Stimulated activated naive CD8-positive, alpha-beta T cell treated with anti-CD3 and anti-CD28 coated beads, Interleukin-15, Interleukin-2, amounts not matched to agents 100 ng/mL and 50 ng/mL, for 24 hours (primary cell): ENCODE results near the gene POMGNT2.

Experiments
- H3K27ac Mint-ChIP-seq: one replicate; pipeline ENCODE4 v1.8.0; 2021; ENCODE audit warnings: mild to moderate bottlenecking, mixed read lengths
- H3K27me3 Mint-ChIP-seq: one replicate; pipeline ENCODE4 v1.8.0; 2021; ENCODE audit warnings: mixed read lengths
- H3K36me3 Mint-ChIP-seq: one replicate; pipeline ENCODE4 v1.8.0; 2021; ENCODE audit warnings: low read depth, mixed read lengths
- H3K4me1 Mint-ChIP-seq: one replicate; pipeline ENCODE4 v1.8.0; 2021; ENCODE audit warnings: low read depth, mixed read lengths
- H3K4me3 Mint-ChIP-seq: one replicate; pipeline ENCODE4 v1.8.0; 2021; ENCODE audit warnings: mild to moderate bottlenecking, mixed read lengths
- H3K9me3 Mint-ChIP-seq: one replicate; pipeline ENCODE4 v1.8.0; 2021; ENCODE audit warnings: mixed read lengths

POMGNT2 gene

DNA sequence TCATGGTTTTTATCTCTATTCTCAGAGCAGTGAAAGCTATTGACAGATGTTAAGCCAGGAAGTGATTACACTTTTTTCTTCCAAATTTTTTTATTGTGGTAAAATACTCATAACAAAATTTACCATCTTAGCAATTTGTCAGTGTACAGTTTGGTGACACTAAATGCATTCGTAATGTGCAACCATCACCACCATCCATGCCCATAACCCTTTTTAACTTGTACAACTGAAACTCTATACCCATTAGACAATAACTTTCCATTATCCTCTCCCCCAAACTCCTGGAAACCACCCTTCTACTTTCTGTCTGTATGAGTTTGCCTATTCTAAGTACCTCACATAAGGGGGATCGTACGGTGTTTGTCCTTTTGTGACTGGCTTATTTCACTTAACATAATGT is 15.1 kb upstream of the POMGNT2 start:
- Mint-ChIP-seq H3K36me3 (no peaks in the 10 kb centered on the region), H3K27ac (no peak overlapping the region), H3K4me1 (no peaks in the 10 kb centered on the region), H3K9me3 (peaks cover 10% of the 10 kb centered on the region), H3K4me3 (no peak overlapping the region), H3K27me3 (no peaks in the 10 kb centered on the region)

DNA sequence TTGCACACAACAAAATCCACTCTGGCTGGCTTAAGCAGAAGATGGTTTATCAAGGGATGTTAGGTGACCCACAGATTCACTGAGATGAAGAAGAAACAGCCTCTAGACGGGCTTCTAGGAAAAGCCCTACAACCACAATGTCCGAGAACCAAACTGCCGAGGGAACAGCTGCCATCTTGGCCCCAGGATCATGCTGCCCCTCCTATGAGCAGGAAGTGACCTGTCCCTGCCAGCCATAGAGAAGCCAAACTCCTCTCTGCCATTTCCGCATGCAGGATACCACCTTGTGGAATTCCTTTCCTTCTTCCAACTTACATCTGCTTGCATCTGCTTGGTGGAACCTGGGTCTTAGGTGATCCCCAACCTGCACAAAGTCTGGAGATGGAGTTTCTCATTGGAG is 11.4 kb upstream of the POMGNT2 start:
- Mint-ChIP-seq H3K36me3 (no peaks in the 10 kb centered on the region), H3K4me3 (no peak overlapping the region), H3K27me3 (no peaks in the 10 kb centered on the region), H3K4me1 (no peaks in the 10 kb centered on the region), H3K27ac (no peak overlapping the region), H3K9me3 (no peaks in the 10 kb centered on the region)

DNA sequence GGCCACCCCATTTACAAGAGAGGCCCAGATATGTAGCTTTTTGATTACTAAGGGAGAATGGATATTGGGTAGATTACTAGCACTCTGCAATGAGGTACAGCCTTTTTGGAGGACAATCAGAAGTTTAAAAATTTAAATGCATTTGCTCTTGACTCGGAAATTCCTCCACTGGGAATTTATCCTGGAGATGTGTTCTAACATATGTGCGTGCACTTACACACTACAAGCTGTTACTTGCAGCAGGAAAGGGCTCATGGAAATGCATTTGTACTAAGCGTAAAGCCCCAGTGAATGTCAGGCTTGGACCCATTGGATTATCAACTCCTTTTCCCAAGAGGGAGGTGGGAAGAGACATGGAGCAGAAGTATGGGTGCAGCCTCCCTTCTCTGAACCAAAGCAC is 7.8 kb upstream of the POMGNT2 start:
- Mint-ChIP-seq H3K9me3 (no peaks in the 10 kb centered on the region), H3K36me3 (no peaks in the 10 kb centered on the region), H3K4me1 (peaks cover 3% of the 10 kb centered on the region), H3K27ac (no peak overlapping the region), H3K27me3 (no peaks in the 10 kb centered on the region), H3K4me3 (no peak overlapping the region)

DNA sequence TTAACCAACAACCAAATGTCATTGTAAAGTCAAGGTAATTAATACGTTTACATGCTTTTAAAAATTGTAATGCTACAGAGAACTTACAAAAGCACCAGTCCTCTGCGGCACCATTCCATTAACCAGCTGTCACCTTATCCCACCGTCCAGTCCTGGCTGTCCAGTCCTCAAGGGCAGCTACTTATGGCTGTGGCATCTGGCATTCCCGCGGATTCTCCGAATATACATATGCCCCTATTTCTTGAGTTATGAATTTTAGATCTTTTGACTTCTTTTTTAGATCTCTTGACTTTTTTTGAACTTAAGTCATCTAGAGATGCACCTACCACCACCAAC is 382 bp upstream of the POMGNT2 start:
- Mint-ChIP-seq H3K27ac (peak overlapping the region; percentile 63), H3K36me3 (no peaks in the 10 kb centered on the region), H3K9me3 (no peaks in the 10 kb centered on the region), H3K4me3 (peak overlapping the region; percentile 82), H3K27me3 (no peaks in the 10 kb centered on the region), H3K4me1 (peaks cover 22% of the 10 kb centered on the region)

GRCh38 chr3:43104660-43105595 is 951 bp downstream of the POMGNT2 start:
- Mint-ChIP-seq H3K27me3 (no peaks in the 10 kb centered on the region), H3K36me3 (no peaks in the 10 kb centered on the region), H3K4me3 (peak overlapping the region; percentile 78), H3K27ac (no peak overlapping the region), H3K4me1 (peaks cover 19% of the 10 kb centered on the region), H3K9me3 (no peaks in the 10 kb centered on the region)

- Mint-ChIP-seq H3K4me1 (peaks cover 19% of the 10 kb centered on the region), H3K27me3 (no peaks in the 10 kb centered on the region), H3K9me3 (no peaks in the 10 kb centered on the region), H3K4me3 (no peak overlapping the region), H3K36me3 (no peaks in the 10 kb centered on the region), H3K27ac (no peak overlapping the region)
Observed at GRCh38 chr3:43104039-43104438, 1.8 kb downstream of the POMGNT2 start.

GRCh38 chr3:43102773-43103480 is 3.0 kb downstream of the POMGNT2 start:
- Mint-ChIP-seq H3K27ac (no peak overlapping the region), H3K4me3 (no peak overlapping the region), H3K27me3 (no peaks in the 10 kb centered on the region), H3K4me1 (peaks cover 18% of the 10 kb centered on the region), H3K9me3 (no peaks in the 10 kb centered on the region), H3K36me3 (no peaks in the 10 kb centered on the region)

DNA sequence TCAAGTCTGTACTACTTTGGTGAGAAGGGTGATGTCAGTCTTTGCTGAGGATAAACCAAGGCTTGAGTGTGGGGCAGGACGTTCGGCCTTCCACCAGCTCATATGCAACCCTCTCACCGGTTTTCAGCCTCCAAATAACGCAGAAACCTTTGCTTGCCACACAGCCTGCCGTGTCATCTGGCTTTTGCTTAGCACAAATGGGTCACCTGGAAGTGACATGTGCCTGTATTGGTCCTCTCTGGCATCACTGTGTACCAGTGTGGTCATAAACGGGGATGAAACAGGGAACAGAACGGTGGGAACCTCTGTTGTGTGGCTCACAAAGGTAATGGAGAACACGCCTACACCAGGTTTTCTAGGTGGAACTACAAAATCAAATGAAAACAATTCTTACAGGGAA is 7.1 kb downstream of the POMGNT2 start:
- no peaks in the 10 kb centered on the region for H3K36me3 Mint-ChIP-seq
- H3K27ac Mint-ChIP-seq = no peak overlapping the region
- no peaks in the 10 kb centered on the region for H3K27me3 Mint-ChIP-seq
- H3K4me3 Mint-ChIP-seq = no peak overlapping the region
- H3K4me1 Mint-ChIP-seq = peaks cover 4% of the 10 kb centered on the region
- no peaks in the 10 kb centered on the region for H3K9me3 Mint-ChIP-seq

GRCh38 chr3:43097400-43098080 is 8.3 kb downstream of the POMGNT2 start:
- Mint-ChIP-seq H3K27me3 (no peaks in the 10 kb centered on the region), H3K4me1 (no peaks in the 10 kb centered on the region), H3K36me3 (no peaks in the 10 kb centered on the region), H3K4me3 (no peak overlapping the region), H3K9me3 (no peaks in the 10 kb centered on the region), H3K27ac (peak overlapping the region; percentile 22)

GRCh38 chr3:43096761-43097160 is 9.1 kb downstream of the POMGNT2 start:
- Mint-ChIP-seq H3K27ac (no peak overlapping the region), H3K4me3 (no peak overlapping the region), H3K27me3 (no peaks in the 10 kb centered on the region), H3K9me3 (no peaks in the 10 kb centered on the region), H3K36me3 (no peaks in the 10 kb centered on the region), H3K4me1 (no peaks in the 10 kb centered on the region)

DNA sequence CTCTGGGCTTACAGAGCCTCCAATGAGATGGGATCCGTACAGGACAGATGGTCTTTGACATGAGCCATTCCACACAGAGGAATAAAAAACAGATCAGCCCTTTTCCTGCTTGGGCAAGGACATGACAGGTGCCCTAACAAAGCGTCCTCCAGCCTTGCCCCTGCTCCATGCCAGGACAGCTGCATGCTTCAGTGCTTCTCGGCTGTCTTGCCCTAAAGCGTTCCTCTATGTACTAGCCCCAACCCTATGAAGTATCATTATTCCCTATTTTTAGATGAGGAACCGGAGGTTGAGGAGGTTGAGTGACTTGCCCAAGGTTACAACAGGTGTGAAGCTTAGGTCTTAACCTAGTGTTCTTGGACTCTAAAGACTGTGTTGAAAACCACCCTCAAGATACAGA is 10.5 kb downstream of the POMGNT2 start:
- H3K4me1 Mint-ChIP-seq = no peaks in the 10 kb centered on the region
- H3K9me3 Mint-ChIP-seq = no peaks in the 10 kb centered on the region
- H3K27me3 Mint-ChIP-seq = no peaks in the 10 kb centered on the region
- no peaks in the 10 kb centered on the region for H3K36me3 Mint-ChIP-seq
- no peak overlapping the region for H3K4me3 Mint-ChIP-seq
- no peak overlapping the region for H3K27ac Mint-ChIP-seq

- Mint-ChIP-seq H3K9me3 (no peaks in the 10 kb centered on the region), H3K27ac (no peak overlapping the region), H3K27me3 (no peaks in the 10 kb centered on the region), H3K4me3 (no peak overlapping the region), H3K36me3 (no peaks in the 10 kb centered on the region), H3K4me1 (no peaks in the 10 kb centered on the region)
Observed at GRCh38 chr3:43094851-43095250, 11.0 kb downstream of the POMGNT2 start.

GRCh38 chr3:43094381-43094780 is 11.5 kb downstream of the POMGNT2 start:
- Mint-ChIP-seq H3K9me3 (no peaks in the 10 kb centered on the region), H3K27me3 (no peaks in the 10 kb centered on the region), H3K4me1 (no peaks in the 10 kb centered on the region), H3K27ac (no peak overlapping the region), H3K4me3 (no peak overlapping the region), H3K36me3 (peaks cover under 1% of the 10 kb centered on the region)

DNA sequence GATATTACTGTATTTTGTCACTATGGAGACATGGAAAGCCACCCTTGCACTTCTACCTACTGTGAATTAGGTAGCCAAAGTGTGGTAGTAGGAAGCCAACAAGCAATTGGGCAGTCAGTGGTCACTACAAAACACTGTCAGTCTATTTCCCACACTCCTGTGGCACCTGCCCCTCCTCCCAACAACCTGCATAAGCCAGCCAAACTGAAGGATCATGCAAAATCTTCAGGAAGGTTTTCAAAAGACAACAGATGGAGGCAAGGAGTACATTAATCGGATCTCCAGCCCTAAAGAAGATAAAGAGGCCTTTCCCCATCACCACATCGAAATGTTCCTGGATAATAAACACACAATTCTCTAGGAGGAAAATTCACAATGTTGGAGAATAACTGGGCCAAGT is 11.9 kb downstream of the POMGNT2 start:
- H3K9me3 Mint-ChIP-seq = no peaks in the 10 kb centered on the region
- no peak overlapping the region for H3K27ac Mint-ChIP-seq
- H3K36me3 Mint-ChIP-seq = peaks cover 5% of the 10 kb centered on the region
- H3K4me1 Mint-ChIP-seq = no peaks in the 10 kb centered on the region
- H3K27me3 Mint-ChIP-seq = no peaks in the 10 kb centered on the region
- H3K4me3 Mint-ChIP-seq = no peak overlapping the region

DNA sequence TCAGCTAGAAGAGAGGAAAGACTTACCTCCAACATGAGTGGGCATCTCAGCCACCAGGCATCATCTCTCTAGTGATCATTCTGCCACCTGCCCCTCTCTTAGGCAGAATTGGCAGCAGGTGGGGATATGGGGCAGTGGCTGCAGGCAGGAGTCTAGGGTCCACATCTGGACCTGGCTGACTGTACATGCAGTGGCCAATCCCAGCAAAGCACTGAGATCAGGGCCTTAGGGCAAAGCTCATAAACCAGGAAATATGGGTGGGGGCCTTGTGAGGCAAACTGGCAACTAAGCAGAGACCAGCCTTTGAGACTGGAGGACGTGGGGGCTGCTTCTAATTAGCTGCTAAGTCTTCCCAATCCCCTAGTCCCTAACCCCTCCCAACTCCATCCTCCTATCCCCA is 12.9 kb downstream of the POMGNT2 start:
- Mint-ChIP-seq H3K27me3 (no peaks in the 10 kb centered on the region), H3K4me3 (no peak overlapping the region), H3K4me1 (no peaks in the 10 kb centered on the region), H3K36me3 (peaks cover 5% of the 10 kb centered on the region), H3K9me3 (no peaks in the 10 kb centered on the region), H3K27ac (no peak overlapping the region)
